Fibroblast of lung (primary cell): Measurements from ENCODE around the gene TAMALIN. TPM values are rescaled to one million over a fixed set of nuclear protein-coding genes. Genes with fewer than 3 reads are reported as not detected.

Source experiments
- DNase-seq, 2 donors: peaks; one replicate each; pipeline versions ENCODE4 v3.0.0 to v3.0.0-alpha.2; 2010; ENCODE audit warnings: low read depth in 2 of 2
- H2AFZ ChIP-seq: 2 replicates; pipeline ENCODE4 v1.5.1; 2012; ENCODE audit warnings: low read length, control low read depth, inconsistent platforms
- H3K27ac ChIP-seq: 2 replicates; pipeline ENCODE4 v1.5.1; 2011; ENCODE audit warnings: low read length, control low read depth; ENCODE audit not compliant: insufficient read depth
- H3K27me3 ChIP-seq: 2 replicates; pipeline ENCODE4 v1.5.1; 2011; ENCODE audit warnings: mild to moderate bottlenecking, low read length; ENCODE audit not compliant: control insufficient read depth, insufficient read depth
- H3K36me3 ChIP-seq: 2 replicates; pipeline ENCODE4 v1.5.1; 2011; ENCODE audit warnings: low read length; ENCODE audit not compliant: control insufficient read depth, insufficient read depth
- H3K4me1 ChIP-seq: 2 replicates; pipeline ENCODE4 v1.5.1; 2011; ENCODE audit warnings: low read length; ENCODE audit not compliant: control insufficient read depth, insufficient read depth; ENCODE audit errors: extremely low read depth
- H3K4me2 ChIP-seq: 2 replicates; pipeline ENCODE4 v1.5.1; 2011; ENCODE audit warnings: low read length, control low read depth; ENCODE audit not compliant: insufficient read depth; ENCODE audit errors: extremely low read depth
- H3K4me3 ChIP-seq, 4 experiments: fragments of 200-600 bp in 1 of 4; sonication (generic) in 1 of 4; replicated peaks in 1 of 4; 2 replicates each; pipeline ENCODE4 v1.5.1; 2011 to 2016; ENCODE audit warnings: low read length in 4 of 4, low read depth in 3 of 4, mild to moderate bottlenecking in 3 of 4, control low read depth in 2 of 4, inconsistent platforms in 1 of 4, mixed read lengths in 1 of 4; ENCODE audit not compliant: insufficient read depth in 1 of 4; ENCODE audit errors: control extremely low read depth in 1 of 4
- H3K79me2 ChIP-seq: 2 replicates; pipeline ENCODE4 v1.5.1; 2012; ENCODE audit warnings: mild to moderate bottlenecking, low read length, inconsistent platforms; ENCODE audit not compliant: control insufficient read depth, insufficient read depth
- H3K9ac ChIP-seq: 2 replicates; pipeline ENCODE4 v1.5.1; 2011; ENCODE audit warnings: mild to moderate bottlenecking, low read length, control low read depth; ENCODE audit not compliant: insufficient read depth
- H3K9me3 ChIP-seq: 2 replicates; pipeline ENCODE4 v1.5.1; 2012; ENCODE audit warnings: low read depth, low read length; ENCODE audit not compliant: control insufficient read depth, insufficient read depth
- H4K20me1 ChIP-seq: 2 replicates; pipeline ENCODE4 v1.5.1; 2011; ENCODE audit warnings: low read length; ENCODE audit not compliant: control insufficient read depth, insufficient read depth; ENCODE audit errors: extremely low read depth
- EZH2 ChIP-seq: IDR thresholded peaks from 2 replicates; pipeline ENCODE4 v1.5.1; 2012; ENCODE audit warnings: low read length, control low read depth, mild to moderate bottlenecking; ENCODE audit errors: missing control alignments
- polyA plus RNA-seq, 2 donors: library from polyadenylated mRNA; depleted of rRNA in 1 of 2; stranded (reverse) in 1 of 2; unstranded in 1 of 2; fragments of >200 nt; gene quantifications; 2 replicates each; pipeline ENCODE4 v1.2.1, GENCODE V29; 2011 to 2012; ENCODE audit warnings: missing spikeins in 1 of 2
- total RNA-seq: library from RNA; depleted of rRNA; stranded (reverse); fragments of >200 nt; gene quantifications from 2 replicates; pipeline ENCODE4 v1.2.1, GENCODE V29; 2014
- TF ChIP-seq, protein P1 (sequence below), 2 donors: IDR thresholded peaks in 1 of 2; conservative IDR thresholded peaks in 1 of 2; 1 replicate in 1 of 2; 2 replicates in 1 of 2; pipeline ENCODE4 v1.5.1; 2011 to 2012; ENCODE audit warnings: low read length in 2 of 2, control low read depth in 1 of 2, inconsistent platforms in 1 of 2, low read depth in 1 of 2, mild to moderate bottlenecking in 1 of 2

TAMALIN gene
- total and polyA plus RNA-seq, 2 donors (not counting 1 experiment from before 2014, with no cell fraction given), result 5.3 to 12.1 TPM

DNA sequence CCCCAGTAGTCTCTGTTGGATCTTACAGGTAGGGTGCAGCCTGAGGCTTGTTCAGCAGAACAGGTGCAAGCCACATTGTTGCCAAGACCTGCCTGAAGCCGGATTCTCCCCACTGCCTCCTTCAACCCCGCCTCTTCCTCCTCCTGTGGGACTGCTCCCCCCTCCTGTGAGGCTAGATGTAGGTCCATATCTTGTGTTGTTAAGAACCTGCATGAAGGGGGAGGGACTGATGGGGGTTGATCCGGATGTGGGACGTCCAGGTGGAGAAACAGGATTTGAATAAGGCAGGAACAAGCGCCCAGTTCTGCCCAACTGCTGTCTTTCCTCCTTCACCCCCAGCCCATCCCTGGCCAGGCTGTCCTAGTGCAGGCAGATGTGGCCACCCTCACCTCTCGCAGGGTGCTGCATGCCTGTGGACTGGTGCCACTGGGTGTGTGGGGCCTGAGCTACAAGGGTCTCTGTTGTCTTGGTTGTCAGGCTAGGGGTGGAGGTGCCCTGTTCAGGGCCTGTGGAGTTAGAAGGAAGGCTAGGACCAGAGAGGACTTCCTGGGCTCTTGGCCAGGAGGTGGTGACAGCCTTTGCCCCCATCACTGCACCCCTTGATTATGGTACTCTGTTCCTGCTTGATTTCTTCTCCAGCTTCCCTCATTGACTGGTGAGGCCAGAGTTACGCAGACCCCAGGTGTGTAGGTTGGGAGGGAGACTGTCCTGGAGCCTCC lies 45.9 kb downstream of the TAMALIN start:
- Histone ChIP-seq H3K79me2 (no peaks in the 10 kb centered on the region), H2AFZ (no peak overlapping the region), H3K4me2 (peak overlapping the region; percentile 76), H4K20me1 (no peaks in the 10 kb centered on the region), H3K36me3 (peaks cover 7% of the 10 kb centered on the region), H3K4me1 (peaks cover 10% of the 10 kb centered on the region), H3K27me3 (no peaks in the 10 kb centered on the region), H3K27ac (peak overlapping the region; percentile 80), H3K9ac (peak overlapping the region; percentile 90), H3K4me3 (peak overlapping the region; percentile 64 to 76 (median 70)), H3K9me3 (no peaks in the 10 kb centered on the region)
- DNase-seq, result peak in 1 of 2 donors; percentile 39
- TF ChIP-seq, protein P1, sequence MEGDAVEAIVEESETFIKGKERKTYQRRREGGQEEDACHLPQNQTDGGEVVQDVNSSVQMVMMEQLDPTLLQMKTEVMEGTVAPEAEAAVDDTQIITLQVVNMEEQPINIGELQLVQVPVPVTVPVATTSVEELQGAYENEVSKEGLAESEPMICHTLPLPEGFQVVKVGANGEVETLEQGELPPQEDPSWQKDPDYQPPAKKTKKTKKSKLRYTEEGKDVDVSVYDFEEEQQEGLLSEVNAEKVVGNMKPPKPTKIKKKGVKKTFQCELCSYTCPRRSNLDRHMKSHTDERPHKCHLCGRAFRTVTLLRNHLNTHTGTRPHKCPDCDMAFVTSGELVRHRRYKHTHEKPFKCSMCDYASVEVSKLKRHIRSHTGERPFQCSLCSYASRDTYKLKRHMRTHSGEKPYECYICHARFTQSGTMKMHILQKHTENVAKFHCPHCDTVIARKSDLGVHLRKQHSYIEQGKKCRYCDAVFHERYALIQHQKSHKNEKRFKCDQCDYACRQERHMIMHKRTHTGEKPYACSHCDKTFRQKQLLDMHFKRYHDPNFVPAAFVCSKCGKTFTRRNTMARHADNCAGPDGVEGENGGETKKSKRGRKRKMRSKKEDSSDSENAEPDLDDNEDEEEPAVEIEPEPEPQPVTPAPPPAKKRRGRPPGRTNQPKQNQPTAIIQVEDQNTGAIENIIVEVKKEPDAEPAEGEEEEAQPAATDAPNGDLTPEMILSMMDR (conservative IDR thresholded peaks at IDR 0.05 in 1 of 2, IDR thresholded peaks at IDR 0.05 in 1 of 2; ENCODE audit: low read depth in 1 of 2, low read length in 2 of 2), result no peak
- no peak for TF ChIP-seq EZH2

DNA sequence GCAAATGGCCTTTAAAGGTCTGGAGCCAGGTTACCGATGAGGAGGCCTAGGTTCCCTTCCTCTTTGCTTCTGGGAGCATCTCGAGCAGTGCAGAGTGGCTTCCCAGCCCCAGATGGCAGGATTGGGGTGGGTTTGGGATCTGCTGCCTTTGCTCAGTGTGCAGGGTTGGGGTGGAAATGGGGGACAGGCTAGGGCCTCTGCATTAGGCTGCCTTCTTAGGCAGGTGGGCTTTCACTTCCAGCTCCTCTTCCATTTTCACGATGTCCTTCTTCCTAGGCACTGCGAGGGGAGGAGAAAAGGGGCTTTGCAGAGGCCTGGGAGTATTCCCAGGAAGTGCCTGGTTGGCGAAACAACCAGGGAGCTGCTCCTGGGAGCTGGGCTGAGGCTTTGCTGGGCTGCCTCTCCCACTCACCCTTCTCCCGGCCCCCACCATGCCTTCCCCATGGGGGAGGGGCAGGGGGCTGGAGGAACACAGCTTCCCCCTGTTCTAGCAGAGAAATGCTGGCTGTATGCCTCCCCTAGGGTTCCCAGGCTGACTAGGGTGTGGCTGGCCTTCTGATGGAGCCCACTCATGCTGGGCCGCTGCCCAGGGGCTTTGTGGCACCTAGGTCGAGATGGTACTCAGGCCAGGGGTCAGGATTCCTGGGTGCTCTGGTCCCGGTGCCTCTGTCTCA lies 46.9 kb downstream of the TAMALIN start:
- TF ChIP-seq EZH2, result no peak
- TF ChIP-seq, protein P1 (conservative IDR thresholded peaks at IDR 0.05 in 1 of 2, IDR thresholded peaks at IDR 0.05 in 1 of 2; ENCODE audit: low read depth in 1 of 2, low read length in 2 of 2), result no peak

DNA sequence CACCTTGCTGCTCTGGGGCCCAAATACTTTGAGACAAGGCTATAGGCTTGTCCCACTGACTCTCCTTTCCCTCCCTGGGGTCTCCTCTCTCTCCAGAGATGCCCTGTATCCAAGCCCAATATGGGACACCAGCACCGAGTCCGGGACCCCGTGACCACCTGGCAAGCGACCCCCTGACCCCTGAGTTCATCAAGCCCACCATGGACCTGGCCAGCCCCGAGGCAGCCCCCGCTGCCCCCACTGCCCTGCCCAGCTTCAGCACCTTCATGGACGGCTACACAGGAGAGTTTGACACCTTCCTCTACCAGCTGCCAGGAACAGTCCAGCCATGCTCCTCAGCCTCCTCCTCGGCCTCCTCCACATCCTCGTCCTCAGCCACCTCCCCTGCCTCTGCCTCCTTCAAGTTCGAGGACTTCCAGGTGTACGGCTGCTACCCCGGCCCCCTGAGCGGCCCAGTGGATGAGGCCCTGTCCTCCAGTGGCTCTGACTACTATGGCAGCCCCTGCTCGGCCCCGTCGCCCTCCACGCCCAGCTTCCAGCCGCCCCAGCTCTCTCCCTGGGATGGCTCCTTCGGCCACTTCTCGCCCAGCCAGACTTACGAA lies 47.6 kb downstream of the TAMALIN start:
- no peak overlapping the region for H3K9ac ChIP-seq
- peaks cover 10% of the 10 kb centered on the region for H3K4me1 ChIP-seq
- no peaks in the 10 kb centered on the region for H3K9me3 ChIP-seq
- no peaks in the 10 kb centered on the region for H4K20me1 ChIP-seq
- H3K4me3 ChIP-seq, result no peak overlapping the region
- H3K27ac ChIP-seq, result no peak overlapping the region
- H3K27me3 ChIP-seq, result no peaks in the 10 kb centered on the region
- peak in 1 of 2 donors; percentile 35 for DNase-seq
- no peak overlapping the region for H2AFZ ChIP-seq
- H3K79me2 ChIP-seq, result no peaks in the 10 kb centered on the region
- H3K4me2 ChIP-seq, result no peak overlapping the region
- no peak for TF ChIP-seq EZH2
- TF ChIP-seq, protein P1 (conservative IDR thresholded peaks at IDR 0.05 in 1 of 2, IDR thresholded peaks at IDR 0.05 in 1 of 2; ENCODE audit: low read depth in 1 of 2, low read length in 2 of 2), result no peak
- H3K36me3 ChIP-seq, result peaks cover 10% of the 10 kb centered on the region

More for the DNA sequence above, 46.9 kb downstream of the TAMALIN start:
- Histone ChIP-seq H3K4me1 (peaks cover 10% of the 10 kb centered on the region), H3K27ac (no peak overlapping the region), H3K79me2 (no peaks in the 10 kb centered on the region), H3K36me3 (peaks cover 8% of the 10 kb centered on the region), H2AFZ (no peak overlapping the region), H4K20me1 (no peaks in the 10 kb centered on the region), H3K9me3 (no peaks in the 10 kb centered on the region), H3K4me2 (no peak overlapping the region), H3K4me3 (peak overlapping the region in 1 of 4 experiments; percentile 73), H3K27me3 (no peaks in the 10 kb centered on the region), H3K9ac (no peak overlapping the region)
- peak in 1 of 2 donors; percentile 58 for DNase-seq
